Measurements from ENCODE around the gene SPRYD3.

Gene SPRYD3

GRCh38 chr12:53099071-53099882, 20.1 kb upstream of the SPRYD3 start:
- intact Hi-C loops (cut with DNase I; ENCODE audit: low total_unique reads): loop anchor here (2.0 kb wide), 2 partner anchors 32 to 60 kb away; no protein-coding TSS in a partner anchor
- Histone ChIP-seq H3K9me3 (no peaks in the 10 kb centered on the region), H3K36me3 (peaks cover 20 to 23% (median 22%) of the 10 kb centered on the region in 3 donors), H3K4me1 (peaks cover 0 to 50% (median 25%) of the 10 kb centered on the region in 4 donors), H3K27ac (peak overlapping the region; percentile 94 to 97), H3K27me3 (no peaks in the 10 kb centered on the region), H3K4me3 (peak overlapping the region; percentile 80 to 83)
- peak; percentile 93 to 96 for TF ChIP-seq CTCF (IDR thresholded peaks at IDR 0.05)
- DNase-seq: peak; percentile 96

GRCh38 chr12:53098354-53098981, 19.3 kb upstream of the SPRYD3 start:
- Histone ChIP-seq H3K9me3 (no peaks in the 10 kb centered on the region), H3K4me3 (peak overlapping the region; percentile 80 to 83), H3K4me1 (peaks cover 0 to 50% (median 25%) of the 10 kb centered on the region in 4 donors), H3K27me3 (no peaks in the 10 kb centered on the region), H3K27ac (peak overlapping the region; percentile 94 to 97), H3K36me3 (peaks cover 20 to 23% (median 22%) of the 10 kb centered on the region in 3 donors)
- no peak for TF ChIP-seq CTCF (IDR thresholded peaks at IDR 0.05)
- intact Hi-C loops (cut with DNase I; ENCODE audit: low total_unique reads): loop anchor here (2.0 kb wide), 2 partner anchors 32 to 60 kb away; no protein-coding TSS in a partner anchor
- peak; percentile 80 to 85 for DNase-seq

- Histone ChIP-seq H3K27me3 (no peaks in the 10 kb centered on the region), H3K9me3 (no peaks in the 10 kb centered on the region), H3K4me3 (peak within 1 kb of the TSS; percentile 80 to 83), H3K36me3 (peaks cover 20 to 23% (median 22%) of the 10 kb centered on the region in 3 donors), H3K4me1 (peaks cover 0 to 50% (median 25%) of the 10 kb centered on the region in 4 donors), H3K27ac (peak within 1 kb of the TSS; percentile 94 to 97)
- intact Hi-C loops (cut with DNase I; ENCODE audit: low total_unique reads): loop anchor here (2.0 kb wide), 2 partner anchors 31 to 59 kb away; no protein-coding TSS in a partner anchor
- DNase-seq: peak; percentile 81 to 87
- peak; percentile 28 to 46 for TF ChIP-seq CTCF (IDR thresholded peaks at IDR 0.05)
These were observed 18.6 kb upstream of the SPRYD3 start, which contains the start of gene IGFBP6 for GRCh38 chr12:53097564-53098353. Gene IGFBP6 (plus strand): TSS chr12:53097667. CDS start chr12:53097718, 51 bp downstream.

GRCh38 chr12:53097207-53097563, 18.0 kb upstream of the SPRYD3 start:
- TF ChIP-seq CTCF (IDR thresholded peaks at IDR 0.05): no peak
- Histone ChIP-seq H3K27ac (peak overlapping the region; percentile 94 to 97), H3K9me3 (no peaks in the 10 kb centered on the region), H3K27me3 (no peaks in the 10 kb centered on the region), H3K4me1 (peaks cover 0 to 50% (median 25%) of the 10 kb centered on the region in 4 donors), H3K4me3 (peak overlapping the region; percentile 80 to 83), H3K36me3 (peaks cover 18 to 19% (median 19%) of the 10 kb centered on the region in 3 donors)
- peak in 1 of 2 donors; percentile 72 for DNase-seq
- intact Hi-C loops (cut with DNase I; ENCODE audit: low total_unique reads): no loop called here

- intact Hi-C loops (cut with DNase I; ENCODE audit: low total_unique reads): no loop called here
These were observed 17.6 kb upstream of the SPRYD3 start for GRCh38 chr12:53096759-53097158.

More at GRCh38 chr12:53096759-53097158, 17.6 kb upstream of the SPRYD3 start:
- Histone ChIP-seq H3K36me3 (peaks cover 13 to 15% (median 15%) of the 10 kb centered on the region in 3 donors), H3K27ac (peak overlapping the region; percentile 94 to 97), H3K9me3 (no peaks in the 10 kb centered on the region), H3K4me1 (peaks cover 0 to 50% (median 25%) of the 10 kb centered on the region in 4 donors), H3K27me3 (no peaks in the 10 kb centered on the region), H3K4me3 (peak overlapping the region; percentile 80 to 83)
- DNase-seq: peak in 1 of 2 donors; percentile 67
- TF ChIP-seq CTCF (IDR thresholded peaks at IDR 0.05): no peak

Measured in tibial artery (tissue), 4 donors.